Keratinocyte (primary cell): Measurements from ENCODE around the gene ANGPTL2. TPM values are rescaled to one million over a fixed set of nuclear protein-coding genes. Genes with fewer than 3 reads are reported as not detected.

Experiments used
- DNase-seq: peaks from one replicate; pipeline ENCODE4 v3.0.0-alpha.2; 2011; ENCODE audit warnings: low read depth, missing footprints, low spot score
- FAIRE-seq: peaks from 2 replicates; lab custom pipeline; 2011; peaks lifted over from hg19 to GRCh38; lab: Jason Lieb, UNC
- H2AFZ ChIP-seq: 2 replicates; pipeline ENCODE4 v1.6.0; 2012; ENCODE audit warnings: low read length, control low read depth, inconsistent platforms; ENCODE audit not compliant: control insufficient read depth
- H3K27ac ChIP-seq: 2 replicates; pipeline ENCODE4 v1.5.1; 2011; ENCODE audit warnings: low read length; ENCODE audit not compliant: control insufficient read depth, insufficient read depth
- H3K27me3 ChIP-seq: 3 replicates; pipeline ENCODE4 v1.6.0; 2011; ENCODE audit warnings: low read length; ENCODE audit not compliant: control insufficient read depth, insufficient read depth; ENCODE audit errors: extremely low read depth
- H3K36me3 ChIP-seq, 2 experiments: 2 replicates in 1 of 2; 3 replicates in 1 of 2; pipeline ENCODE4 v1.5.1; 2011; ENCODE audit warnings: low read length in 2 of 2, mild to moderate bottlenecking in 1 of 2; ENCODE audit not compliant: control insufficient read depth in 2 of 2, insufficient read depth in 2 of 2; ENCODE audit errors: extremely low read depth in 1 of 2
- H3K4me1 ChIP-seq: 3 replicates; pipeline ENCODE4 v1.5.1; 2011; ENCODE audit warnings: low read length; ENCODE audit not compliant: control insufficient read depth, insufficient read depth; ENCODE audit errors: extremely low read depth
- H3K4me2 ChIP-seq: 3 replicates; pipeline ENCODE4 v1.6.0; 2011; ENCODE audit warnings: low read depth, low read length; ENCODE audit not compliant: control insufficient read depth, insufficient read depth; ENCODE audit errors: extremely low read depth
- H3K4me3 ChIP-seq, 3 experiments: fragments of 200-600 bp in 1 of 3; sonication (generic) in 1 of 3; 2 replicates in 2 of 3; 3 replicates in 1 of 3; pipeline ENCODE4 v1.5.1; 2011 to 2016; ENCODE audit warnings: low read length in 3 of 3, mild to moderate bottlenecking in 3 of 3, control low read depth in 2 of 3, inconsistent platforms in 1 of 3, low read depth in 1 of 3, mixed read lengths in 1 of 3, mixed run types in 1 of 3, moderate library complexity in 1 of 3; ENCODE audit not compliant: control insufficient read depth in 2 of 3, insufficient read depth in 2 of 3; ENCODE audit errors: extremely low read depth in 1 of 3
- H3K79me2 ChIP-seq: 2 replicates; pipeline ENCODE4 v1.6.0; 2012; ENCODE audit warnings: low read length; ENCODE audit not compliant: control insufficient read depth, insufficient read depth
- H3K9ac ChIP-seq: 3 replicates; pipeline ENCODE4 v1.6.0; 2011; ENCODE audit warnings: low read length; ENCODE audit not compliant: control insufficient read depth, insufficient read depth; ENCODE audit errors: extremely low read depth
- H3K9me1 ChIP-seq: 3 replicates; pipeline ENCODE4 v1.6.0; 2011; ENCODE audit warnings: low read length; ENCODE audit not compliant: control insufficient read depth, insufficient read depth; ENCODE audit errors: extremely low read depth
- H3K9me3 ChIP-seq: 2 replicates; pipeline ENCODE4 v1.5.1; 2012; ENCODE audit warnings: low read depth, low read length; ENCODE audit not compliant: control insufficient read depth
- H4K20me1 ChIP-seq: 3 replicates; pipeline ENCODE4 v1.6.0; 2011; ENCODE audit warnings: low read length; ENCODE audit not compliant: control insufficient read depth, insufficient read depth; ENCODE audit errors: extremely low read depth
- EZH2 ChIP-seq: IDR thresholded peaks from one replicate; pipeline ENCODE4 v1.6.1; 2012; ENCODE audit warnings: inconsistent platforms, mild to moderate bottlenecking, low read length, moderate library complexity
- dilution Hi-C: fragments of 300-500 bp; cut with MboI; formaldehyde crosslinking; loops from one replicate; pipeline ENCODE4 v1.7.0; 2020; ENCODE audit warnings: low sequenced_read_pairs; ENCODE audit not compliant: extremely low pct_ligation_motif_present
- polyA plus RNA-seq, 5 experiments: library from polyadenylated mRNA; depleted of rRNA in 3 of 5; stranded (reverse) in 3 of 5; stranded (forward) in 1 of 5; unstranded in 1 of 5; fragments of >200 nt; gene quantifications; 1 replicate in 1 of 5; 2 replicates in 3 of 5; 3 replicates in 1 of 5; pipeline versions ENCODE4 v1.2.1 to v1.2.3, GENCODE V29; 2011 to 2012; ENCODE audit warnings: missing spikeins in 2 of 5, low read depth in 1 of 5, low replicate concordance in 1 of 5
- TF ChIP-seq, protein P1 (sequence below), 3 experiments: IDR thresholded peaks in 1 of 3; conservative IDR thresholded peaks in 1 of 3; optimal IDR thresholded peaks in 1 of 3; 2 replicates in 2 of 3; 3 replicates in 1 of 3; pipeline versions ENCODE3 to v1.5.1; 2011; ENCODE audit warnings: low read length in 3 of 3, mild to moderate bottlenecking in 3 of 3, moderate library complexity in 2 of 3, control low read depth in 1 of 3, inconsistent platforms in 1 of 3; ENCODE audit not compliant: insufficient read depth in 2 of 3; ENCODE audit errors: extremely low read depth in 1 of 3

Gene ANGPTL2
- polyA plus RNA-seq, 1 donor (not counting 4 experiments of a cell fraction or from before 2014, with no cell fraction given), result 0.18 TPM

DNA sequence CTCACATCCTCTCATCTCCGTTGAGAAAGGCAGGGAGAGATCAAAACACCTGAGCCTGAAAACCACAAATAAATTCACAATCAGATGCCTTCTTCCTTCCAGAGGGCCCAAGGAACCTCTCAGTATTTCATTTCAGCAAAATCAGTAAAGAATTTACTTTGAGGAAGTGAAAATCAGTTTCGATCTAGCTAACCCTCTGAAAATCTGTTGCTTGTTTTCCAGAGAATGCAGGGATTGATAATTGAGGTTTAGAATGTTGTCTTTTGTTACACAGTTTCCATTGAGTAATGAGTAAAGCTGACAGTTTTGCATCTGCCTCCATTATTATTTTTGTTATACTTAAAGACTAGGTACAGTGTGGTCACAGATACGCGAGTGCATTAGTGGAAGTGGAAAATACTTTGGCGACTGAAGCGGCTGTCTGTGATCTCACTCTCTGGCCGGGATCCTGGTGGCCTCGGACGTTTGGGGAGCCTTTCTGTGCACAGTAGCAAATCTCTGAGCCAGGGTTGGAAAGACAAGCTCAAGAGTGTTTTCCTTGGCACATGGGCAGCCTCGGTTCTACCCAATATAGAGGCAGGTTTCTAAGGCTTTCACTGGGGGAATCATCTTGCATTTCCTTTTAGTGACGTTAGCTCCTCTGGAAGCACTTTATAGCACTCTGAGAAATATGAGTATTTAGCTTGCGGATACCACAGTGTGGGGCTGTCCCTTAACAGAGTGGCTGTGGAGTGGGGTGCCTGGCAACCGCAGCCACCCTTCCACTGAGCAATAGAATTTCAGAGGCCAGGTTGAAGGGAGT, 32.2 kb upstream of the ANGPTL2 start:
- Histone ChIP-seq H3K4me2 (no peak overlapping the region), H3K27ac (no peak overlapping the region), H3K4me1 (no peaks in the 10 kb centered on the region), H3K36me3 (no peaks in the 10 kb centered on the region), H4K20me1 (no peaks in the 10 kb centered on the region), H3K27me3 (peaks cover under 1% of the 10 kb centered on the region), H2AFZ (no peak overlapping the region), H3K4me3 (no peak overlapping the region), H3K79me2 (no peaks in the 10 kb centered on the region), H3K9me3 (no peaks in the 10 kb centered on the region), H3K9me1 (no peaks in the 10 kb centered on the region), H3K9ac (no peak overlapping the region)
- DNase-seq (no peak), FAIRE-seq (no peak)
- dilution Hi-C loops, result no loop called here
- TF ChIP-seq EZH2, result no peak
- TF ChIP-seq, protein P1, sequence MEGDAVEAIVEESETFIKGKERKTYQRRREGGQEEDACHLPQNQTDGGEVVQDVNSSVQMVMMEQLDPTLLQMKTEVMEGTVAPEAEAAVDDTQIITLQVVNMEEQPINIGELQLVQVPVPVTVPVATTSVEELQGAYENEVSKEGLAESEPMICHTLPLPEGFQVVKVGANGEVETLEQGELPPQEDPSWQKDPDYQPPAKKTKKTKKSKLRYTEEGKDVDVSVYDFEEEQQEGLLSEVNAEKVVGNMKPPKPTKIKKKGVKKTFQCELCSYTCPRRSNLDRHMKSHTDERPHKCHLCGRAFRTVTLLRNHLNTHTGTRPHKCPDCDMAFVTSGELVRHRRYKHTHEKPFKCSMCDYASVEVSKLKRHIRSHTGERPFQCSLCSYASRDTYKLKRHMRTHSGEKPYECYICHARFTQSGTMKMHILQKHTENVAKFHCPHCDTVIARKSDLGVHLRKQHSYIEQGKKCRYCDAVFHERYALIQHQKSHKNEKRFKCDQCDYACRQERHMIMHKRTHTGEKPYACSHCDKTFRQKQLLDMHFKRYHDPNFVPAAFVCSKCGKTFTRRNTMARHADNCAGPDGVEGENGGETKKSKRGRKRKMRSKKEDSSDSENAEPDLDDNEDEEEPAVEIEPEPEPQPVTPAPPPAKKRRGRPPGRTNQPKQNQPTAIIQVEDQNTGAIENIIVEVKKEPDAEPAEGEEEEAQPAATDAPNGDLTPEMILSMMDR (optimal IDR thresholded peaks at IDR 0.05 in 1 of 3, IDR thresholded peaks at IDR 0.05 in 1 of 3, conservative IDR thresholded peaks at IDR 0.05 in 1 of 3; ENCODE audit: extremely low read depth in 1 of 3, insufficient read depth in 2 of 3, low read length in 3 of 3), result no peak

DNA sequence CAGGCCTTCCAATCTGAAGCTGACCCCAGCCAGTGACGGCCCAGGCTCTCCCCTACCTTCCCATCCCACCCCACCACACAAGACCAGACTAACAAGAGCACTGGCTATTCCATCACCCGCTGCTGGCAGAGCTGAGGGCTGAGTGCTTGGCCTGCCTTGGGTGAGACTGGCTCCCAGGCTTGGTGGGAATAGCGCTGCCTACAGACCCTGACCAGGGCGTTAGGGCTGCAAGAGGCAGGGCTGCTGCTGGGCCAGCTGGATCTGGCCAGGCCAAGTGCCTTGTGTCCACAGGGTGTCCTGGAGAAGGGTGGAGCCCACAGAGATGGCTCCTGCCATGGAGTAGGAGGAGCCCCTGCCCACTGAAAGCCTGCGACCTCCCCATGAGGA, 31.6 kb upstream of the ANGPTL2 start:
- Histone ChIP-seq H3K9ac (no peak overlapping the region), H2AFZ (no peak overlapping the region), H3K9me3 (no peaks in the 10 kb centered on the region), H3K4me3 (no peak overlapping the region), H3K4me1 (no peaks in the 10 kb centered on the region), H3K79me2 (no peaks in the 10 kb centered on the region), H4K20me1 (no peaks in the 10 kb centered on the region), H3K27me3 (peaks cover 2% of the 10 kb centered on the region), H3K36me3 (no peaks in the 10 kb centered on the region), H3K27ac (no peak overlapping the region), H3K4me2 (no peak overlapping the region), H3K9me1 (no peaks in the 10 kb centered on the region)
- dilution Hi-C loops, result no loop called here
- no peak for FAIRE-seq
- TF ChIP-seq, protein P1 (optimal IDR thresholded peaks at IDR 0.05 in 1 of 3, IDR thresholded peaks at IDR 0.05 in 1 of 3, conservative IDR thresholded peaks at IDR 0.05 in 1 of 3; ENCODE audit: extremely low read depth in 1 of 3, insufficient read depth in 2 of 3, low read length in 3 of 3), result no peak
- DNase-seq, result no peak
